Non-pigmented ciliary epithelial cell (primary cell): ENCODE results near the gene OR52E5.

Experiments used
- DNase-seq: peaks from one replicate; pipeline ENCODE4 v3.0.0-alpha.2; 2010; ENCODE audit warnings: low read depth

Gene OR52E5

DNA sequence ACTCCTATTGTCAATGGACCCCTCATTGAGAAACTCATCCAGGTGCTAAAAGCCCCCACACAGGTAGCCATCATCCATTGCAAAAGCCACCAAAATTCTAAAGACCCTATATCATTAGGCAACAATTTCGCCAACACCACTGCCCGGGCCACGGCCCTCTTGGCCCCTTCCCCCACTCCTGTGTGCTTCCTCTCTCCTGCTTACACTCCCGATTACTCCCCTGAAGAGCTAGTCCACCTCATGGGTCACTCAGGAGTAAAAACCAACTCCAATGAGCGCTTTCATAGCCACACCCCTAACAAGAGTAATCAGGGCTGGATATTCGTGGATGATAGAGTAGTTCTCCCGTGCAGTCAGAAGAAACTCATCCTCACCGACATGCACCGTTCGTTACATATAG is 40.1 kb downstream of the OR52E5 start:
- DNase-seq, result no peak

DNA sequence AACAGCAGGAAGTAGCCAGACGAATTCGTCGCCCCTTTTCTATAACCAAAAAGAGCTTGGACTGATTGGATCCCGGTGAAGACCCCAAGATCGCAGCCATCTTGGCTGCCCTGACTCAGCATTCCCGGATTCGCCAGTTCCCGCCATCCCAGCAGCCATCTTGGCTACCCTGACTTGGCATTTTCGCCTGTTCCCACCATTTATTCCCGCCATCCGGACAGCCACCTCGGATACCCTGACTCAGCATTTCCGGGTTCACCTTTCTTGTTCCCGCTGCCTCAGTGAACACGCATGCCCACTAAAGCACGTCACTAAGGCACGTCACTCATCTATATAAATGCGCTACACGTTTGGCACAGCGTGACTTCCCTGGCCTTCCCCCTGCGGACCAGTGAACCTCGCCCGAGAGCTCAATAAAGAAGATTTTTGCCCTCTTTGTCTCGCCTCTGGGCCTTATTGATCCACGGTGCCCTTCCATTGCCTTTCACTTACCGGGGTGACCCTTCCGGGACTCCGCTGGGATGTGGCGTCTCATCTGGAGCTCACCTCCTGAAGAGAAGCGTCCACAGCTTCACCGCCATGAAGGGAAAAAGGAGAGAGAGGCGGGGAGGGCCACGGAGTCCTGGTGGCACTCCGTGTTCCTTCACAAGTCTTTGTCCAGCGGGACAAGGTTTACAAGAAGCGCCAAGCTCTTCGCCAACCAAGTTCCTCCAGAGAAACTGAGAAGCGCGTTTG is 45.0 kb downstream of the OR52E5 start:
- DNase-seq, result no peak

DNA sequence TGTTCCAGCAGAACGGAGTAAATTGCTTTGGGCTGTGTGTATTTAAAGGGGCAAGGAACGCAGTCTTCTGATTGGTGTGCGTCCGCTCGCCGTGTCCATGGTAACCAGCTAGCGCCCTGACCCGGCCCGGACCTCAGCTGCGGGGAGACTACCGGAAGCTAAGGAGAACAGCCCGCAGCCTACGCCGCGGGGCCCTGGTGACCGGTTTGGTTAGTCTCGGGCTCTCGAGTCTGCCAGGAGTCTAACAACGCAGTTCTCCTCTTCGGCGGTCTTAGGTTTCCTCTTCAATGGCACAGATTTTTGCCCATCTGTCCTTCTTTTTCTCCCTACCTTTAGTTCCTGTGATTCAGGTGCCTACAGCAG is 45.6 kb downstream of the OR52E5 start:
- no peak for DNase-seq

DNA sequence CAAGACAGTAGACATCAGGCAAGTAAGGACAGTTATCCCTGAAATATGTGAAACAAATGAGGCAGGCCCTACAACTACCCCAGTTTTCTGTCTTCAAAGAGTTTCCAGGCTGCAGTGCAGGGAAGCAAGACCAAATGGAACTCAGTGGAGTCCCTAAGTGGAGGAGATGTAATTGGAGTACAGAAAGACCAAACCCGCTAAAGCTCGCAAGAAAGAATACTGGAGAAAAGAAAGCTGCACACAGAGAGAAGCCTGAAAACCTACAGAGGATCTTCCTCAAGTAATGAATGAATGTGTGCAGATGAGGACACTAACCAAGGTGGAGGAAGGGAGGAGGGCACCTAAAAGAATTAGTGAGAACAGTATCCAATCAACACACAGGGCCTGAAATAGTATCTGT is 47.7 kb downstream of the OR52E5 start:
- DNase-seq, result no peak

DNA sequence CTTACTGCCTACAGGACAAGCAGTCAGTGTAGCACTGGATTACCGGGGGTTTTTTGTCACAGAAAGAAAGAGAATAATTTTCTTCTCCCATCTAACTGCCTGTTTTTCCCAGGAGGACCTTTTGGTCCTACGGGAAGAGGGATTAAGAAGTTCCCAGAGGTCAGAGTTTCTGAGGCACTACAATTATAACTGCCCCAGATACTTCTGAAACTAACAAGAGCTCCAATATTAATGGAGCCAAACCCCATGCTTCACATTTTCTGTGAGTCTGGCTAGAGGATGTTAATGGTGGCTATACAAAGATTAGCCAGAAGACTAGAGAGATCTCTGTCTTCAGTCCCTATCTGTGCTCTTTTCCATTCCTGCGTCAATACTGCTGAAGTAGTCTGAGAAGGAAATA is 48.9 kb downstream of the OR52E5 start, which contains the start of gene OR56A3:
Gene OR56A3 (plus strand): TSS at position 301 of the 400 bp plus-strand sequence. CDS start 5,096 bp downstream, outside the sequence.
- DNase-seq, result no peak
